ENCODE measurements around the gene TMEM150C.

TMEM150C gene

GRCh38 chr4:82591592-82591991 is 29.8 kb upstream of the TMEM150C start:
- TF ChIP-seq, protein P1, sequence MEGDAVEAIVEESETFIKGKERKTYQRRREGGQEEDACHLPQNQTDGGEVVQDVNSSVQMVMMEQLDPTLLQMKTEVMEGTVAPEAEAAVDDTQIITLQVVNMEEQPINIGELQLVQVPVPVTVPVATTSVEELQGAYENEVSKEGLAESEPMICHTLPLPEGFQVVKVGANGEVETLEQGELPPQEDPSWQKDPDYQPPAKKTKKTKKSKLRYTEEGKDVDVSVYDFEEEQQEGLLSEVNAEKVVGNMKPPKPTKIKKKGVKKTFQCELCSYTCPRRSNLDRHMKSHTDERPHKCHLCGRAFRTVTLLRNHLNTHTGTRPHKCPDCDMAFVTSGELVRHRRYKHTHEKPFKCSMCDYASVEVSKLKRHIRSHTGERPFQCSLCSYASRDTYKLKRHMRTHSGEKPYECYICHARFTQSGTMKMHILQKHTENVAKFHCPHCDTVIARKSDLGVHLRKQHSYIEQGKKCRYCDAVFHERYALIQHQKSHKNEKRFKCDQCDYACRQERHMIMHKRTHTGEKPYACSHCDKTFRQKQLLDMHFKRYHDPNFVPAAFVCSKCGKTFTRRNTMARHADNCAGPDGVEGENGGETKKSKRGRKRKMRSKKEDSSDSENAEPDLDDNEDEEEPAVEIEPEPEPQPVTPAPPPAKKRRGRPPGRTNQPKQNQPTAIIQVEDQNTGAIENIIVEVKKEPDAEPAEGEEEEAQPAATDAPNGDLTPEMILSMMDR (IDR thresholded peaks at IDR 0.05; ENCODE audit: low read depth, low read length, poor library complexity, severe bottlenecking), result no peak
- TF ChIP-seq EZH2phosphoT487 (IDR thresholded peaks at IDR 0.05; ENCODE audit: borderline replicate concordance, low read length), result no peak
- H3F3A ChIP-seq (ENCODE audit: control insufficient read depth, insufficient read depth), result no peaks in the 10 kb centered on the region
- H3K36me3 ChIP-seq (ENCODE audit: control insufficient read depth, low read length), result no peaks in the 10 kb centered on the region
- no peaks in the 10 kb centered on the region for H3K79me2 ChIP-seq (ENCODE audit: control insufficient read depth, low read length)
- no peaks in the 10 kb centered on the region for H3K9me3 ChIP-seq (ENCODE audit: control insufficient read depth, insufficient read depth, low read length)
- H4K20me1 ChIP-seq (ENCODE audit: control insufficient read depth, insufficient read depth, low read depth, low read length), result no peaks in the 10 kb centered on the region
- H3K4me3 ChIP-seq (ENCODE audit: low read length), result no peak overlapping the region
- H3K4me2 ChIP-seq (ENCODE audit: low read length), result no peak overlapping the region
- no peak overlapping the region for H3K27ac ChIP-seq (ENCODE audit: low read depth, low read length)
- H3K27me3 ChIP-seq (ENCODE audit: control insufficient read depth, low read length), result peaks cover 23% of the 10 kb centered on the region
- H3K4me1 ChIP-seq (ENCODE audit: control insufficient read depth, low read length), result no peaks in the 10 kb centered on the region
- H3K9me2 ChIP-seq (replicated peaks; ENCODE audit: control insufficient read depth, low read length), result no peaks in the 10 kb centered on the region

DNA sequence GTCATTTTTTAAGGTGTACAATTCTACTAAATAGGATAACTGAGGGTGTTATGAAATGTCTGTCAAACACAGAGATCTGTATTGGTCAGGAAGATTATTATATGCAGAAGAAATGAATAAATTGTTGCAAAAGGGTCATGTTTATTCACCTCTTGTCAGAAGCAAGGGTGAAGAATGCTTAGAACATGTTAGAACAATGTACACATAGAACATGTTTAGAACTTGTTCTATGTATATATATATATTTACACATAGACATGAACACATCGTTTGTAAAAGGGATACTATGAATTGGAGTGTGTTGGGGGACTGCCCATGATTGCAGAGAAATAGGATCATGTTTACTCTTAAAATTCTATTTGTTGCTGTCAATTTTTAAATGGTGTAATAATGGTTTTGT is 28.0 kb upstream of the TMEM150C start:
- Histone ChIP-seq H4K20me1 (ENCODE audit: control insufficient read depth, insufficient read depth, low read depth, low read length) (no peaks in the 10 kb centered on the region), H3K9me2 (replicated peaks; ENCODE audit: control insufficient read depth, low read length) (no peaks in the 10 kb centered on the region), H3K4me2 (ENCODE audit: low read length) (no peak overlapping the region), H3K27me3 (ENCODE audit: control insufficient read depth, low read length) (peaks cover 23% of the 10 kb centered on the region), H3F3A (ENCODE audit: control insufficient read depth, insufficient read depth) (no peaks in the 10 kb centered on the region), H3K36me3 (ENCODE audit: control insufficient read depth, low read length) (no peaks in the 10 kb centered on the region), H3K9me3 (ENCODE audit: control insufficient read depth, insufficient read depth, low read length) (no peaks in the 10 kb centered on the region), H3K4me1 (ENCODE audit: control insufficient read depth, low read length) (no peaks in the 10 kb centered on the region), H3K4me3 (ENCODE audit: low read length) (no peak overlapping the region), H3K79me2 (ENCODE audit: control insufficient read depth, low read length) (no peaks in the 10 kb centered on the region), H3K27ac (ENCODE audit: low read depth, low read length) (no peak overlapping the region)
- TF ChIP-seq, protein P1 (IDR thresholded peaks at IDR 0.05; ENCODE audit: low read depth, low read length, poor library complexity, severe bottlenecking), result no peak
- TF ChIP-seq EZH2phosphoT487 (IDR thresholded peaks at IDR 0.05; ENCODE audit: borderline replicate concordance, low read length), result no peak

- H3K27me3 ChIP-seq (ENCODE audit: control insufficient read depth, low read length), result peaks cover 24% of the 10 kb centered on the region
- H3K4me1 ChIP-seq (ENCODE audit: control insufficient read depth, low read length), result no peaks in the 10 kb centered on the region
- TF ChIP-seq EZH2phosphoT487 (IDR thresholded peaks at IDR 0.05; ENCODE audit: borderline replicate concordance, low read length), result no peak
- TF ChIP-seq, protein P1 (IDR thresholded peaks at IDR 0.05; ENCODE audit: low read depth, low read length, poor library complexity, severe bottlenecking), result no peak
- no peak overlapping the region for H3K27ac ChIP-seq (ENCODE audit: low read depth, low read length)
- H3K4me2 ChIP-seq (ENCODE audit: low read length), result no peak overlapping the region
- H3F3A ChIP-seq (ENCODE audit: control insufficient read depth, insufficient read depth), result no peaks in the 10 kb centered on the region
- no peak overlapping the region for H3K4me3 ChIP-seq (ENCODE audit: low read length)
- H3K9me2 ChIP-seq (replicated peaks; ENCODE audit: control insufficient read depth, low read length), result no peaks in the 10 kb centered on the region
- H3K9me3 ChIP-seq (ENCODE audit: control insufficient read depth, insufficient read depth, low read length), result no peaks in the 10 kb centered on the region
- no peaks in the 10 kb centered on the region for H3K36me3 ChIP-seq (ENCODE audit: control insufficient read depth, low read length)
- no peaks in the 10 kb centered on the region for H4K20me1 ChIP-seq (ENCODE audit: control insufficient read depth, insufficient read depth, low read depth, low read length)
- no peaks in the 10 kb centered on the region for H3K79me2 ChIP-seq (ENCODE audit: control insufficient read depth, low read length)
These were observed 27.0 kb upstream of the TMEM150C start for GRCh38 chr4:82588771-82589270.
